SK-N-MC (cell line): ENCODE measurements around the gene NGLY1.

Experiments
- EZH2 ChIP-seq: fragments of 200-600 bp; sonication (generic); IDR thresholded peaks from one replicate; pipeline ENCODE4 v1.6.1; 2017; ENCODE audit warnings: antibody characterized with exemption
- FOXP2 ChIP-seq: optimal IDR thresholded peaks from 2 replicates; pipeline ENCODE3; 2011; ENCODE audit warnings: mild to moderate bottlenecking, moderate library complexity; ENCODE audit not compliant: insufficient read depth; ENCODE audit errors: extremely low read length, control extremely low read depth
- POLR2AphosphoS5 ChIP-seq: IDR thresholded peaks from 2 replicates; pipeline ENCODE4 v1.6.1; 2012; ENCODE audit warnings: mild to moderate bottlenecking, low read depth, low read length, borderline replicate concordance

GRCh38 chr3:25697553-25697952 lies 85.7 kb downstream of the NGLY1 start:
- TF ChIP-seq POLR2AphosphoS5 = no peak
- no peak for TF ChIP-seq EZH2
- TF ChIP-seq FOXP2 = no peak
